HG02938 (cell line): ENCODE data around the gene NDFIP1.
"Not testable (repeated sequence)": the region's sequence is repeated elsewhere in the genome, so short reads cannot be mapped to it uniquely, and the experiment has no call there.

ENCODE experiments used
- ATAC-seq: cut with Tn5 transposase; IDR thresholded peaks from one replicate; pipeline ENCODE4 v1.9.1; 2021; ENCODE audit warnings: mild to moderate bottlenecking, moderate library complexity; ENCODE audit not compliant: unreplicated experiment

The NDFIP1 gene

DNA sequence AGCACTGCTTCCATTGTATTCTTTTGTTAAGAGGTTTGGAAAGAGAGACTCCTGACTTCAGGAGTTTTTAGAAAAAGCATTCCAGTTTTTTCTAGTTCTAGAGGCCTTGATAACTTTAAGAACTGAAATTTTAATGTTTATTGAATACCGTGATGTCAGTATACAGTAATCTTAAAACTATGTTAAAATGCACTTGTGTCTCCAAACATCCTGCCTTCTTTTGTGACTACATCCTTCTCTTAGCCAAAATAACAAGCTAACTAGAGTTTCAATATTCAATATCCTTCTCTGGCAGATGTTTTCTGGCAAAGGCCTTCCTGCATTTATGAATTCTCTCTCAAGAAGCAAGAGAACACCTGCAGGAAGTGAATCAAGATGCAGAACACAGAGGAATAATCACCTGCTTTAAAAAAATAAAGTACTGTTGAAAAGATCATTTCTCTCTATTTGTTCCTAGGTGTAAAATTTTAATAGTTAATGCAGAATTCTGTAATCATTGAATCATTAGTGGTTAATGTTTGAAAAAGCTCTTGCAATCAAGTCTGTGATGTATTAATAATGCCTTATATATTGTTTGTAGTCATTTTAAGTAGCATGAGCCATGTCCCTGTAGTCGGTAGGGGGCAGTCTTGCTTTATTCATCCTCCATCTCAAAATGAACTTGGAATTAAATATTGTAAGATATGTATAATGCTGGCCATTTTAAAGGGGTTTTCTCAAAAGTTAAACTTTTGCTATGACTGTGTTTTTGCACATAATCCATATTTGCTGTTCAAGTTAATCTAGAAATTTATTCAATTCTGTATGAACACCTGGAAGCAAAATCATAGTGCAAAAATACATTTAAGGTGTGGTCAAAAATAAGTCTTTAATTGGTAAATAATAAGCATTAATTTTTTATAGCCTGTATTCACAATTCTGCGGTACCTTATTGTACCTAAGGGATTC, 43.1 kb downstream of the NDFIP1 start:
- peak; percentile 51 for ATAC-seq

- ATAC-seq, result no peak
These were observed 43.8 kb downstream of the NDFIP1 start for GRCh38 chr5:142152384-142152732.

- no peak for ATAC-seq
These were observed 45.3 kb downstream of the NDFIP1 start for GRCh38 chr5:142153674-142154448.

GRCh38 chr5:142154449-142154841, 45.9 kb downstream of the NDFIP1 start:
- ATAC-seq, result not testable (repeated sequence)

DNA sequence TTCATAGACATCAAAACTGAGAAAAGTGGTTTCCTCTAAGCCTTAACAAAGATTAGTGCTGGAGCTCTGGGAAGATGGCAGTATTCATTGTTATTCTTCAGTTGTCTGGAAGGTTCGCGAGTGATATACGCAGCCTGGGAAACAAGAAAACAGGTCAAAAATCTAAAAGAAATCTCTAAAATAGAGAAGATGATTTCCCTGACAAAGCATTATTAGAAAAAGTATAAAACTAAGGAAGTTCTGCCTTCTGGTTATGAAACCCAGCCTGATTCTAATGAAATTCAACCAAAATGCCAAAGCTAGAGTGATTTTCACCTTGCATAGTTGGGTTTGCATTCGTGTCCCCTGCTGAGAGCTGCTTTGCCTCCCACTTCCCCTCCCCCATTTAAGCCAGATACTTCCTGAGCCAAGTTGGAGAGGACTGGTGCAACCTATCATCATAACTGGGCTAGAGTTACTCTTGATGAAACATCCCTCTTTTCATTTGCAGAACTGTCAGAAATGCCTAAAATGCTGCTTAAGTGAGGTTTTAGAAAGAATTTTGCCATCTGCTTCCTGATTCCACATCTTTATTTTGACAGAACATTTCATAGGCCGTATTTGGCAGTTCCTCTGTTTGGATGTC, 48.4 kb downstream of the NDFIP1 start:
- no peak for ATAC-seq

DNA sequence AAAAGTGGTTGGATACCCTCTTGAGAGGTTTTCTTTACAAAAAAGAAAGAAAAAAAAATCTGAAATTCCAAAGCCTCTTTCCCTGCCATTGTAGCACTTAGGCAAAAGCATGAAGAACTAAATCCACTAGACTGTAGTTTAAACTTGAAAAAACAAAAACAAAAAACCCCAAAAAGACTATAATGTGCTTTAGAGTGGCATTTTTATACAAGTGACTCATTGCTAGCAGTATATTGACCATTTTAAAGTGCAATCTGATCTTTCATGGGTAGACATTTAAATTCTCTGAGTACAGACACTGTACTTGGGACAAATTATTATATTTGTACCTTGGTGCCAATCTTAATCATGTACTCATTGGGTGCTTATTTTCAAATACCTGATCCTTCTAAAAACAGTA, 50.8 kb downstream of the NDFIP1 start:
- ATAC-seq, result no peak

DNA sequence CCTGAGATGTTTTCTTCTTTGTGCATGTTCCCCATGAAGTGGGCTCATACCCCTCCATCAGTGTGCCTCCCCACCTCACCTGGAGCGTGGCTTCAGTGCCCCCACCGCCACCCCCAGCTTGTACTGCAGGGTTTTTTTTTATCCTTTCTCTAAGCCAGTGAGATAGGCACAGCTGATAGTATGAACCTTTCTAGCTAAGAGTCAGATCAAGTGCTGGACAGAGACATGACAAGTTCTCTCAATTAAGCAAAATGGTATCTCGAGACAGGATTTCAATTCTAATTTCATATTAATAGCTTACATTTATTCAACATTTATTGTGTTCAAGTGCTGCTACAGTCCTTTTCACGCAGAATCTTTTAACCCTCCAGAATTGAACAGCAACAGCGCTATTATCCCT, 55.7 kb downstream of the NDFIP1 start:
- no peak for ATAC-seq

- no peak for ATAC-seq
These were observed 58.2 kb downstream of the NDFIP1 start for GRCh38 chr5:142166754-142167153.

- no peak for ATAC-seq
These were observed 58.9 kb downstream of the NDFIP1 start for GRCh38 chr5:142167458-142167857.

DNA sequence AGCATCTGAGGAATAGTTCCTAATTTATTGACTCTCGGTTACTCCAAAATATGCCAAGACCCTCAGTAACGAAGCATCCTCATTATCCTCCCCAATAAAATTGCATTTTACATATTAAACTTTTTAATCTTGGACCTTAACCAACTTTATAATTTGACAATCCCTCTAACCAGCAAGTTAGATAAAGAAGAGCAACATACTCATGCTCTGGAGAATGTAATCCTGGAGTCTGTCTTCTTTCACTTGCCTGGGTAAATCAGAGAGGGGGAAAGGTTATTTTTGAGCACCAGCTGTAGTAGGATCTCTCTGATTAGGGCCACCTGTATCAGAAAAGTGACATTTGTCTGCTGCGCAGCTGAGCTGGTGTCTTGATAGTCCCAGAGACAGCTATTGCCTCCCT, 59.8 kb downstream of the NDFIP1 start:
- no peak for ATAC-seq

GRCh38 chr5:142170254-142170953, 61.8 kb downstream of the NDFIP1 start:
- no peak for ATAC-seq

- ATAC-seq, result no peak
These were observed 62.7 kb downstream of the NDFIP1 start for GRCh38 chr5:142171270-142171669.

GRCh38 chr5:142175039-142175438, 66.5 kb downstream of the NDFIP1 start:
- no peak for ATAC-seq

DNA sequence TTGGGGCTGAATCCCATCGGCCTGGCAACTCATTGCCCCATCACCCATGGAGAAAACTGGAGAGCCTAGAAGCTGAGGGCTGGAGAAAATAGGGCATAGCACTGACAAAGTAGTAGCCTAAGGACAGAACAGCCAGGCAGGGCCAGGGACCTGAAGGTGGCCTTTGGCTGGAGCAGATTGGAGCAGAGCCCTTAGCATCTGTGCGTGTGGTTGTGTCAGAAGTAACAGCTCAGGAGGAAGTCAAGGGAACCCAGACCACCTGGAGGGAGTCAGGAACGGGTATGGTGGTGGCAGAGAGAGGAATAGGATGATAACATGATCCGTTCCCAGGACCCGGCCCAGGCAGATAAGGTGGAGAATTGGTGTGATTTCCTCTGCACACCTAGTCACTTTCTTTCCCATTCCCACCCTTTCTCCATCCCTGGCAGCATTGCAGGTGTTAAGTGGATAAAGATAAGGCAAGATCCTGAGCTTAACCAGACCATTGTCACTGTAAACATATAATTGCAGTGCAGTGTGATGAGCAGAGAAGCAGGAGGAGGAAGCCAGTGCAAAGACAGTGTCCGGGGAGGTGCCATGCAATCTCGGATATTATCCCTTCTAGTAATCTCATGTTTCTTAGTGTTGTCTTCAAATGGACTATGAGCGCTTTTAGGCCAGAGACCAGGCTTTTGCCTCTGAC, 67.0 kb downstream of the NDFIP1 start:
- no peak for ATAC-seq

- ATAC-seq, result no peak
These were observed 67.7 kb downstream of the NDFIP1 start for GRCh38 chr5:142176255-142176654.

DNA sequence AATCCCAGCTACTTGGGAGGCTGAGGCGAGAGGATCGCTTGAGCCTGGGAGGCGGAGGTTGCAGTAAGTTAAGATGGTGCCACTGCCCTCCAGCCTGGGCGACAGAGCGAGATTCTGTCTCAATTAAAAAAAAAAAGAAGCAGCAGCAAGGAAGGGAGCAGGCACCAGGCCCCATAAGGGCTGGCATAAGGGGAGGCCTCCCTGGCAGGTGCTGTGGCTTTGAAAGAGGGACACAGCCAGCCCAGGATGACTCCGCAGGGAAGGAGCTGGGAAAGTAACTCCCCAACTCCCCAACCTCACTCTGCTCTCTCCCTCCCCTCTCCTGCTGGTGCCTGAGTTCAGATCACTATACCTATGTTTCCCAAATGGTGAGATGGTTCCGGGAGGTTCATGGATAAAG, 70.1 kb downstream of the NDFIP1 start:
- no peak for ATAC-seq

DNA sequence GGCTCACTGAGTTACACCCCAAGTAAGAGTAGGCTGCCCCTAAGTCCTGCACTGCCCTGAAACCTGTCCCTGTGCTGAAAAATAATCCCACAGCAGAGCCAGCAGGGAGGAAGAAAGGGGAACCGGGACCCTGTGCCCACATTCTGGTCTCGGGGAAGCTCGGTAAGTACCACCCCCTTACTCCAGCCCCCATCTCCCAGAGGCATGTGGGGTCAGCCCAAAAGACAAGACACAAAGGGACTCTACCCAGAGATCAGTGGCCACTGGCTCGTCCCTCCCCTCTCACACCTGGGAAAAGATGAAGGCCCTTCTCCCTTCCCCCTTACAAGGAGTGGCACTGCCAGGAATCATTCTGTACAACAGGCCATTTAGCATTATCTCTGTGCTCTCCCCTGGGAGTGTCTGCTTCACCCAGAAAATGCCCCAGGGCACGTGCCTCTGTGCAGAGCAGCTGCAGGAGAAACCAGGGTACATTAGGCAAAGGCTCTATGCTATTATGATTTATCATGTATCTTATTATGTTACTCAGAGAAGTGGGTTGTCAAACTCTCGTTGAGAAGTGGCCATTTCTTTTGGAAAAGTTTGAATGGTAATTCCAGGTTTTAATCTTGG, 71.3 kb downstream of the NDFIP1 start:
- no peak for ATAC-seq

DNA sequence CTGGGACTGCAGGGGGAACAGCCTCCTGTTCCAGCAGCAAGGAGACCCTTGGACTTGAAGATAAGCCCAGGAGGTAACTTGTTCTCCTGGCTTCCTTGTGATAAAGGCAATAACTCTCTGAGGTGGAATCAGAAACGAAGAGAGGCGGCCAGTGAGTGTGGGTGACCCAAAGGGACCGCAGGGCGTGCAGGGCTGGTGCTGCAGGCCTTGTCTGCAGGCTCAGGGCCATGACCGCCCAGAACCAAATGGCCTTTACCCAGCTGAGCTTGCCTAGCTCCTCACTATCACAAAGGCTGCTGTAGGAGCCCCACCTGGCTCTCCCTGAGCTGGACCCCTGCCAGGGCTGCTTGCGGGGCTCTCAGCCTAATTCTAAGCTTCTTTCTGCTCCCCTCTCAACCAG, 72.5 kb downstream of the NDFIP1 start:
- ATAC-seq, result no peak

DNA sequence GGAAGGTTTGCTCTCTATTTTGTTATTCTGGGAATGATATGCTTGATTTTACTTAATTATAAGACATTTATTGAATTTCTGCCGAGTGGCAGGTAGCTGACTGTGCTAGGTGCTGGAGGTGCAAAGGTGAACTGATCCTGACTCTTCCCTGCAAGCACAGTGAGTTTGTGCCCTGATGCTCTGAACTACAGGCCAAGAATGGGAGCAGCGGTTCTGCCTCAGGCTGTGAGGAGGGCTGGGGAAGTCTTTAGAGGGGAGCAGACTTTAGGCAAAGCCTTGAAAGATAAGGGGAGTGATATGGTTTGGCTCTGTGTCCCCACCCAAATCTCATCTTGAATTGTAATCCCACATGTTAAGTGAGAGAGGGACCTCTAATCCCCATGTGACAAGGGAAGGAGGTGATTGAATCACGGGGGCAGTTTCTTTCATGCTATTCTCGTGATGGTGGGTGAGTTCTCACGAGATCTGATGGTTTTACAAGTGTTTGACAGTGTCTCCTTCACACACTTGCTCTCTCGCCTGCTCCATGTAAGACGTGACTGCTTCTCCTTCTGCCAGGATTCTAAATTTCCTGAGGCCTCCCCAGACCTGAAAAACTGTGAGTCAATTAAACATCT, 73.1 kb downstream of the NDFIP1 start:
- no peak for ATAC-seq

GRCh38 chr5:142182840-142183239, 74.3 kb downstream of the NDFIP1 start:
- ATAC-seq, result no peak
